Stimulated activated CD4-positive, alpha-beta T cell treated with anti-CD3 and anti-CD28 coated beads, TNF-alpha, amount 100 ng/mL, for 48 hours (primary cell): ENCODE measurements around the gene BEND7.
"Not testable (repeated sequence)": the region's sequence is repeated elsewhere in the genome, so short reads cannot be mapped to it uniquely, and the experiment has no call there.

ENCODE experiments used
- DNase-seq, 3 donors: peaks; one replicate each; pipeline ENCODE4 v3.0.0-alpha.2; 2020; ENCODE audit warnings: low read depth in 3 of 3

The BEND7 gene

DNA sequence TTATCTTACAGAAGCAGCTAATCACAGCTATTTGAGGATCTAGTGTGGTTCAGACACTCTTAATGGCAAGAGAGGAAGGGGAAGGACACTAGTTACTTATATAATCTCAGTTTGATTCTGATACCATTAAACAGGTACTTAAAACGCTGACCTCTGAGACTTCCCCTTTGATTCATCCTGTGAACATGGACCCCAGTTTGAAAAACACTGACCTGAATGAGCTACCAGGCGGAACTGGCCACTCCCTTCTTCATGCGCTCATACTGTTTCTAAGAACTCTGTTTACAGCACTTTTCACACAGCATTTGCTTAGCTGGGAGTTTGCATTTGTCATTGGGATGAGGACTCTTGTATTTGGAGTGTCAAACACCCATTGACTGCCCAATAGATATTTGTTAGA lies 45.7 kb downstream of the BEND7 start:
- DNase-seq, result no peak

DNA sequence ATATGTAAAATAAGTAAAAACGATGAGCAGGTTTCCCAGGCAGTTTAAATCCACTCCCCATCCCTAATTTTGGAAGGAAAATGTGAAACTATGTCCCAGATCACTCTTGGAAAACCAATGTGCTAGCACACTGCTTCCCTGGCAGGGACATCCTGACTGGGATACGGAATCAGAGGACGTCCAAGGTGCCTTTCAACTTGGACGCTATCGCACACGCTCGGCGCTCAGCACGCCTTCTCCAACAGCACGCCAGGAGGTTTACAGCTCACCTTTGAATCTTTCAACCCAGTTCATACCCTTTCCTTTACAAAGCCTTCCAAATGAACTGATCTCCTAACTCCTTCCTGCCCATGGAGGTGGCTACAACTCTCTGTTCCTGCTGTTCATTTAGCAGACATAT lies 47.1 kb downstream of the BEND7 start:
- DNase-seq, result no peak

DNA sequence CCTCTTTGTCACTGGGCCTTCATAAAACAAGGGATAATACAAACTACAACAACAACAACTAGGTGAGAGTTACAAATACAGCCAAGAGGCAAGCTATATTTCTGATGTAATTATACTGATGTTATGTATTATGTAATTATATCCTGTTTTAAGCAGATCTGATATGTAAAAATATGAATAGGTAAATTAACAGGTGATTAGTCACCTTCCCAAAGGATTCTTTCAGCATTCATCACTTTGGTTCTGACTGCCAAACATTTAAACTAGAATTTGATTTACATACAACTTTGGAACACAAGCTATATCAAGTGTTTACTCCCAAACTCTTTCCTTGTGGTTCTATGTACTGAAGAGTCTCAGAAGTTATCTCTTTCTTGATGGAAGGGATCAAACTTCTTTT lies 53.7 kb downstream of the BEND7 start:
- DNase-seq, result no peak

DNA sequence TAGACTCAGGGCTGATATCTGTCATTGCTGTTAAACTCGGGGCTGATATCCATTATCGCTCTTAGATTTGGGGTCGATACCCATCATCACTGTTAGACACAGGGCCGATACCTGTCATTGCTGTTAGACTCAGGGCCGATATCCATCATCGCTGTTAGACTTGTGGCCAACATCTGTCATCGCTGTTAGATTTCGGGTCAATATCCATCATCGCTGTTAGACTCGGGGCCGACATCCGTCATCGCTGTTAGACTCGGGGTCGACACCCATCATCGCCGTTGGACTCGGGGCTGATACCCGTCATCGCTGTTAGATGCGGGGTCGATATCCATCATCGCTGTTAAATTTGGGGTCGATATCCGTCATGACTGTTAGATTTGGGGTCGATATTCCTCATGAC lies 54.8 kb downstream of the BEND7 start:
- DNase-seq, result no peak

DNA sequence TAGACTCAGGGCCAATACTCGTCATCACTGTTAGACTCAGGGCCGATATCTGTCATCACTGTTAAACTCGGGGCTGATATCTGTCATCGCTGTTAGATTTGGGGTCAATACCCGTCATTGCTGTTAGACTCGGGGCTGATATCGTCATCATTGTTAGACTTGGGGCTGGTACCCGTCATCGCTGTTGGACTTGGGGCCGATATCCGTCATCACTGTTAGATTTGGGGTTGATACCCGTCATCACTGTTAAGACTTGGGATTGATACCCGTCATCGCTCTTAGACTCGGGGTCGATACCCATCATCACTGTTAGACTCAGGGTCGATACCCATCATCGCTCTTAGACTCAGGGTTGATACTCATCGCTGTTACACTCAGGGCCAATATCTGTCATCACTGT lies 56.5 kb downstream of the BEND7 start:
- DNase-seq, result no peak

DNA sequence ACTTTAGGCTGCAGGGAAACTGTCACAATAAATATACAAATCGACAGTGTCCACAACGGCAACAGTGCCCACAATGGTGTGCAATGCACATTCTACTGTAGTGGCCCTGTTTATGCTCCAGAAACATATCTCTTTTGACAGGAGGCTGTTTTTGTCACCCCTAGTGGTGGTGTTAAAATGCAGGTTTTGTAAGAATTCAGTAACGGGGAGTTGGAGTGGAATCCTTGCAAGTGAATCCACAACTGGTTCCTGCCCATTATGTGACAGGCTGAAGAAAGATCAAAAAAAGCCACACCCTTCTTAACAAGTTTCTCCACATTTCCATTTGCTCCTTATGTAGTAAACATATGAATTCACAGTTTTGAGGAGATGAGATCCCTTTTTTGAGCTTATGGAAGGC lies 58.5 kb downstream of the BEND7 start:
- DNase-seq, result no peak

DNA sequence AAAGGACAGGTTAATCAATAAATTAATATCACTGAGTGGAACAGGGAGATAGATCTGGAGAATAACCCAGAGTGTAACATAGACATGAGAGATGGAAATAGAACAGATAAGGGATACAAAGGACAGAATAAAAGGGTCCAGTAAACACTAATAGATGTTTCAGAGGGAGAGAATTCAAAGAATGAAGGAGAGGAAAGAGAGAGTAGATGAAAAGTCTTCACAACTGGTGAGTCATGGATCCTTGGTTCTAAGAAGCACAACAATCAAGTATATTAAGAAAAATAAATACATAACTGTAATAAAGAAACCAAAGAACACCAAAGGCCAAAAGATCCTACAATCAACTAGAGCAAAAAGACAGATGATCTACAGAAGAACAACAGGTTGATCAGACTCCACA lies 66.3 kb downstream of the BEND7 start:
- no peak for DNase-seq

DNA sequence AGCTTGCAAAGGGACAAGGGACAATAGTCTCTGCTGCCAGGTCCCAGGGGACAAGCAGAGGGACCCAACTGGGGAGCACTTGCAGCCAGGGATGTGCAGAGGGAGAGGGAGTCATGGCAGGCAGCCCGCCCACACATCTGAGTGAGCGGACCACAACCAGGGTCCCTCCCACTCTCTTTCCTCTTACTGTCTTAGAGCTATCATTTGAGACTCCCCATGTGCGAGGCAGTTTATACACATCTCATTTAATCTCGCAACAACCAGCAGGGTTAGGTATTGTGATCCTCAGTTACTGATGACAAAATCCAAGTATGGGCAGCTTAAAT lies 70.2 kb downstream of the BEND7 start:
- no peak for DNase-seq

DNA sequence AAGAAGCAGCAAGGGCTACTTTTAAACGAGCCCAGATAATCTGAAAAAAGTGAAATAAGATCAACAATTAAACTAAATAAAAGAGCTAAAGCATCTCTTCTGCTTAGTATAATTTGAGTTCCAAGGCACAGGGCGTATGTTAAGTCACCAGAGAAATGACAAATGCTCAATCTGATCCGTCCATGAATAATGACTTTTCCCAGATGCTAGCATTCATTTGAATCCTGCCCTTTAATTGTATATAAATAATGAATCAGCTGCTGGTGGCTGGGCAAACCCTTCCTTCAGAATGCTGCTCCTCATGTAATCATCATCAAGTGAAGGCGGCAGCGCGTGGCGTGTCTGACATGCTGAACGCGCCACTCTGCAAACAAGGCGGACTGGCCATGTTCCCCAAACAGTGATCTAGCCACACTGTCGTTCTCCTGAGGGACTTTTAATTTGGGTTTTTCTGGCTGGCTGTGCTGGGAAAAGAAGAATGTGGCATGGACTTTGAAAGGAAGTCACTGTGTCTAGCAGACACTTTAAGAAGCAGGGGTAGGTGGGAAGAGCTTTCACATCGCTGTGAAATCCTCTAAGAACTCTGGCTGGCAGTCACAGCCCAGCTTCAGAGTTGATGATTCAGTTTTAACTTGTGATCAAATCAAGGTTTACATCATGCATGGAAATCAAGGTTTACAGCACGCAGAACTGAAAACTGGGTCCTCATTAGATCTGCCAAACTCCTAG lies 70.7 kb downstream of the BEND7 start:
- no peak for DNase-seq

DNA sequence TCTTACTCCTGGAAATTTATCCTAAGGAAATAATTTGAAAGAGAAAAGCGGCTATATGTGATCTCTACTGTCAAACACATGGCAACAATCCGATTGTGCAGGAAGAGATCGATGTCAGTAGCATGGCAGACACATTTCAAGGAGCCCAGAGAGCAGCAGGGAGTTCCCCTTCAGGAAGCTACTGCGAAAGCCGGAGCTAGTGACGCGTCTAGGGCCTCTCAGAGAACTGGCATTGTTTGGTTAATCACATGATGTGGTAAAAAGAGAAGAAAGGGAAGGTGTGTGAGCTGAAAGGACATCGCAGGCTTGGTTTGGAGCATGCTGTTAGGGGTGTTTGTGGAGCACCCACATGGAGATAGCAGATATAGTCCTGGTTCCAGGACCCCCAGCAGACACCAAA lies 74.9 kb downstream of the BEND7 start:
- DNase-seq, result peak in 1 of 3 donors; percentile 29

DNA sequence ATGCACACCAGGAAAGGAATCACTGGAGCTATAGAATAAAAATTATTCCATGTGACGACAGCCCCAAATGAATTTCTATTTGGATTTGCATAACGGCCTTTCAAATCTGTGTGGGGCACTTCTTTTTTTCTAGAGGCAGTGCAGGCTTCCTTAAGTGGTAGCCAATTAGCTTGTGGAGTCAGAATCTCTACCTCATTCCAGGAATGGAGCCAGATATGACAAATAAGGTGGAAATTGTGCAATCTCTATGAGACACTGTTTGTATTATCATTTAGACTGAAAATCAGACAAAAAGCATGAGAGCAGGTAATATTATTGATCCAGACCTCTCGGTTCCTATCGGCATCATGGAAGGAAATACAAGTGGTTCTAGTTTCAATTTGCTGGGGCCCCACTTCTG lies 78.7 kb downstream of the BEND7 start:
- DNase-seq, result no peak

DNA sequence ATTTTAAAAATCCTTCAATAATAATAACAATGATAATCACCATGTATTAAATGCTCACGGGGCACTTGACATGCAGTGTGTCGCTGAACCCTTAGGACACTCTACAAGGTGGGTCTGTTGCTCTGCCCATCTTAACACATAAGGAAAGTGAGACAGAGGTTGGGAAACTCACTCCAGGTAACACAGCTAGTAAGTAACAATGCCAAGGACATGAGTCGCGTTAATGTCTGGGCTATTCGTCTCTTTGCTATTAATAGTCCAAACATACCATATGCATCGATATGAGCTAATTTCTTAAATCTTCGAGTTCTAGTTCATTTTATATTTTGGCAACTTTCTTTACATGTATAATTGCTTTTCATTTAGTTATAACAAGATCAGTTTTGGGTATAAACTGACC lies 79.5 kb downstream of the BEND7 start:
- DNase-seq, result no peak

DNA sequence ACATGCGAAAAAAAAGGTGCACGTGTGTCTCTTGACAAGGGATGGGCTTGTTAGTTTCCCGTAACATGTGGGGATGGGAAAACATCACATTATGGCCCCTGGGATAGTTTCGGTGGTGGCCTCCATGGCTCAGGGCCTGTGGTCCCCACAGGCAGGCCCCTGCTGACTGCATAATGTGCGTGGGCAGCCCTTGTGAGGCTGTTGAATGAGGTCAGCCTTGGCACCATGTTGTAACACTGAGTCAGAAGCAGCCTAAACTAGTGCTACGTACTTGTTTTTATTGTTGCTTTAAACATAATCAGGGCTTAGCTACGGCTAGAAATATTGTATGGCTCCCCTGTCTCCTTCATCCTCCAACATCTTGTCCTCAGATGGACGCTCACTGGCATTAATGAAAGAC lies 80.6 kb downstream of the BEND7 start:
- no peak for DNase-seq

DNA sequence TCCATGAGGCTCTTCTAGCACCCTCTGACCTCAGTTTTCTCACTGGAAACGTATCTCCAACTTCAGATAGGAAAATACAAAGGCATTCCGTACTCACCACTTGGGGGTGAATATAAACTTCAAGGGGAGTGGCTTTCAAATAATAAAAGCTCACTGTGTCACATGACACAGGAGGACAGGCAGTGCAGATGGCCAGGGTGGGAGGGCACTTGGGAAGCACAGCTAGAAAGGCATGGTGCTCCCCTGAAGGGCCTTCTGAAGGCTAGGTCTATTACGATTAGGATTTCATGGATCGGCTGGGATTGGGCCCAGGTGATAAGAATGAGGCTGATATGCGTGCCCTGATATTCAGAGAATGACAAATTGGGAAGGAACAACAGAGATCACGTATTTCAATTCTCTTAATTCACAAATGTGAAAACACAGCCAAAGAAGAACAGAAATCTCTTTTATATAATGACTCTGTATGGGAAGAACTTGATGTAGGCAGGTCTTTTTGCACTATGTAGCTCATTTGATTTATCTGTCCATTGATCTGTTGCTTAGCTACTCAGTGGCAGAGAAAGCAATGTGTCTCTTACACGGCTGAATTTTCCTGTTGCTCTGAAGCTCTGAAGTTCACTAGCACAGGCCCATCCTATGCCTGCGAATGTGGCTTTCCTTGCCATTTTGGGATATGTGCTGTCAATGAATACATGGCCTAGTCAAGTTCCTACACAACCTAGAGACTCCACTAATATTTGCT lies 83.0 kb downstream of the BEND7 start:
- no peak for DNase-seq

DNA sequence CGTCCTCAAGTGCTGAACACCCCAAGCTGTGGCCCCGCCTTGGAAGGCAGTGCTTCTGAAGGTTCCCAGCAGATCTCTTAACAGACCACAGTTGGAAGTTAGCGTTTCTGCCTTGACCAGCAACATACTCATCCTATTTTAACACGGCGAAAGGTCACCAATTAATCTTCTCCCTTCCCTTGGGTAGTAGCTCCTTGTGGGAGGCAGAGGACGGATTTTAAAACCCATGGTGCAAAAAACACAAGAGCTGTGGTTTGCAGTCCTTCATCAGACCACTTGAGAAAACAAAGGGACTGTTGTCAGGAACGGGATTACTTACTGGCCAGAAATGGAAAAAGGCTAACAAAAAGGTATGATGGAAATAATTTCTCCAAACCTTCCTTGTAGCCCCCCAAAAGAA lies 87.3 kb downstream of the BEND7 start:
- DNase-seq, result no peak

DNA sequence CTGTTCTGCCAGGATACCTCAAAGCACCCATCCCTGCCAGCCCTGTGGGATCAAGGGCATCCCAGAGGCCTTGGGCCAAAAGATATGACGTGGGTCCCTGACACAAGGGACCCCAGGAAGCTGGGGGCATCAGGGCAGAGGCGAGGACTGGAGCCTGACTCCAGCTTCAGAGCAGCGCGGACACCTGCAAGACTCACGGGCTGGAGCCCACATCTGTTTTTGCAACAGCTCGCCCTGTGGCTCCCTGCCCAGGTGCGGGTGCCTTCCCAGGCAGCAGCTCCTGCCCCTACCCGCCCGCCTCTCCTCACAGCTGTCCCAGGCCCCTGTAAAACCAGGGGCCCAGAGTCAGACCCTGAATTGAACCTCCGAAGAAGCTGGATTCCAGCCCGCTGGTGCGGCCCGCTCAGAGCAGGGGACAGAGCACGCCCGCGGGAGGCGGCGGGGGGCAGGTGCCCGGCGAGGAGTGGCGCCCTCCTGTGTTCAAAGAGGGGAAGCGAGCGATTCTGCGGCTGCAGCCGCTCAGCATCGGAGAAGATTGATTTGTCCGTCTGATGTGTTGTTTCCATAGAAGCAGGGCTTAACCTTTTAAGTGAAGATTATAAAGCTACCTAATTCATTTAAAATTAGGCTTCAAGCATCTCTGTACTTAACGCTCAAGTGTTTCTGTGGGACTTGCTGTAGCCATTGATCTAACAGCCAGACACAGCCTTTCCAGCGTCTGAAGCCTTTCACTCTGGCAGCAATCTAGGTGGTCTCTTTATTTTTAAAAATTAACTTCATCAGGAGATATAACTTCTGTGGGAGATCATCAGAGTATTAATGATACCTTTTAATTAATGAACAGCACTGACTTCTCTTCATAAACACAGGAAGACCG lies 88.4 kb downstream of the BEND7 start:
- peak; percentile 38 to 61 (median 51) for DNase-seq

DNA sequence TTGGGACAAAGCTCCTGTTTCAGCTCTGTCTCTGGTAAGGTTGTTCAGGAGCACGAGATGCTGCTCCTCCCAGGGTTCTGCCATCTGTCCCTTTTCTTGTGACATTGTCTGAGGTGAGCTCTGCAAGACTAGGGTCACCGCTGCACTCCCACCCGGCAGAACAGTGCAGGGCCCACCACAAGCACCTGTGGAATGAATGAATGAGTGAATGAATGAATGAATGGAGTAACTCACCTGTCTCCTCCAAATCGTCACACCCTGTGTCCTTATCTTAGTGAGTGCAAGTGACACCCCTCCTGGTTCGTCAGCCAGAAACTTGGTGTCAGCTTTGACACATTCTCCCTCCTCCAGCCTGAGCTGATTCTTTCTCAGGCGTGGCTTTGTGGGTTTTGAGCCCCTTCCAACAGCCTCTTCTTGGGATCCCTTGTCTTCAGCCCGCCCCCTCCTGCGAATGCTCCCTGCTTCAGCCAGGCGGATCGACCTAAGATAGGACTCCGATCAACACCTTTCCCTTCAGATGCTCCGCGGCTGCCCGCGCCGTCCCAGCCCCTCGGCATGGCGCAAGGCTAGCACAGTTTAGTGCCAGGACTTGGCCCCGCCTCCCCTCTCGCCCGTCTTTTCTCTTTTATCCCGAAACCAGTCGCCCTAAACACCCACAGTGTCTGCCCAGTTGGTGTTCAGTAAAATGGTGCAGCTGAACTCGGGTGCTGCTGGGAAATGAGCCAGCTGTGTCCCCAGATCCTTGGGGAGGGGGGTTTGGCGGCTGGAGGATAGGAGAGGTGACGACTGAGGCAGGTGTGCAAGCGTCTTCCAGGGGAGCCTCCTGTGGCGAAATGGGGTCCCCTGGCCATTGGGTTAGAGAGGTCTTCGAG lies 89.3 kb downstream of the BEND7 start:
- no peak for DNase-seq

DNA sequence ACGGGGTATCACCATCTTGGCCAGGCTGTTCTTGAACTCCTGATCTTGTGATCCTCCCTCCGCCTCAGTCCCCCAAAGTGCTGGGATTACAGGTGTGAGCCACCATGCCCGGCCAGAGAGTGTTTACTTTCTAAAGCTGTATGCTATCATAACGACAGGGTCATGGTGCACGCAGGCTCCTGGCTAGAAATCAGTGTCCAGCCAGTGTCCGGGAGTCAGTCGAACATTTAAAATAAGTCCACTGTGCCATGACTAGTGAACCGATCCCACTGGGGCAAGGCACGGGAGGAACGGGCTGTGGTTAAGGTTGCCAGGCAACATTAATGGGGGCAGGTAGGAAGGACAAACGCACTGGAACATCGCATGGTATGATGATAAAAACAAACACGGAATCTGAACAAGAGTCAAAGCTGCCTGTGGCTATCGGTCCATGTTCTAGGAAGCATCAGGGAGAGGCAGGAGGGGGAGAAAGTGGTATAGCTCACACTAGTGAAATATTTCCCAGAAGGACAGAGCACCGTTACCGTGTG lies 91.7 kb downstream of the BEND7 start:
- DNase-seq, result no peak

DNA sequence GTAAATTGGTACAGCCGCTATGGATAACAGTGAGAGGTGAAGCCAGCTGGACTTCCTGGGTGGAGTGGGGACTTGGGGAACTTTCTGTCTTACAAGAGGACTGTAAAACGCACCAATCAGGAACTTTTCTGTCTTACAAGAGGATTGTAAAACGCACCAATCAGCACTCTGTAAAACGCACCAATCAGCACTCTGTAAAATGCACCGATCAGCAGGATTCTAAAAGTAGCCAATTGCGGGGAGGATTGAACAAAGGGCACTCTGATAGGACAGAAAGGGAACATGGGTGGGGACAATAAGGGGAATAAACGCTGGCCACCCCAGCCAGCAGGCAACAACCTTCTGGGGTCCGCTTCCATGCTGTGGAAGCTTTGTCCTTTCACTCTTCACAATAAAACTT lies 100.9 kb downstream of the BEND7 start:
- DNase-seq, result not testable (repeated sequence)

DNA sequence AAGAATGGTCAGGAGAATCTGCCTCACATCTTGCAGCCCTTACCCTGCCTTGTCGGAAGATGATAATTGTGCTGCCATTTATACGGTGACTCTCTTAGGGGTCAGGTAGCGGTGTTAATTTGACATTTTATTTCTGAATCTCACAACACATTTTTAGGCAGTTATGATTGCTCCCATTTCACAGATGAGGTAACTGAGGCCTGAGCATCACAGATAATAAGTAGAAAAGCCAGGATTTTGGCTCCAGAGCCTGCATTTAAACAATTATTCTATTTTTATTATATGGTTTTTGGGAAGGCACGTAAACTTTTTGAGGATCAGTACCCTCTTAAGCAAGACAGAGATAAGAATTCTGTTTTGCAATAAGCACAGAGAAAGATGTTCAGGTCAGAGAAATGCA lies 103.4 kb downstream of the BEND7 start:
- DNase-seq, result no peak

DNA sequence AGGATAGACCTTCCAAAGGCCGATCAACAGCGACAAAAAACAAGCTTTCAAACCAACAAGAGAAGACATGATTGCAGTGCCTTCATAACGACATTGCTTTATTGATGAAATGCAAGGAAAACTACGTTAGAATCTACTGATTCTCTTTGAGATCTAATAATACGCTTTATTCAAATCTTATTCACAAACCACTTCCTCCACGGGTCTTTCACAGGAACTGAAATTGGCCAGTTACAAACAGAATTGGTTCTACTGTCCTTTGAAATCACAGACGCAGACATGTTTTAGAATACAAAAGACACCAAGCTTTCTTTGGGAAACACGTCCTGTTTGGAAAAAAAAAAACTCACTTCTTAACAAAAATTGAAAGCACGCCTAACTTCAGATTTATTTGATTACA lies 106.0 kb downstream of the BEND7 start:
- no peak for DNase-seq
